Stimulated activated CD4-positive, alpha-beta T cell treated with anti-CD3 and anti-CD28 coated beads, Interleukin-2, amount 100 ng/mL, for 4 hours (primary cell): ENCODE data around the gene TMEM174.
"Not testable (repeated sequence)": the region's sequence is repeated elsewhere in the genome, so short reads cannot be mapped to it uniquely, and the experiment has no call there.

Experiments
- DNase-seq: peaks from one replicate; pipeline ENCODE4 v3.0.0-alpha.2; 2020; ENCODE audit warnings: low read depth

Gene TMEM174

DNA sequence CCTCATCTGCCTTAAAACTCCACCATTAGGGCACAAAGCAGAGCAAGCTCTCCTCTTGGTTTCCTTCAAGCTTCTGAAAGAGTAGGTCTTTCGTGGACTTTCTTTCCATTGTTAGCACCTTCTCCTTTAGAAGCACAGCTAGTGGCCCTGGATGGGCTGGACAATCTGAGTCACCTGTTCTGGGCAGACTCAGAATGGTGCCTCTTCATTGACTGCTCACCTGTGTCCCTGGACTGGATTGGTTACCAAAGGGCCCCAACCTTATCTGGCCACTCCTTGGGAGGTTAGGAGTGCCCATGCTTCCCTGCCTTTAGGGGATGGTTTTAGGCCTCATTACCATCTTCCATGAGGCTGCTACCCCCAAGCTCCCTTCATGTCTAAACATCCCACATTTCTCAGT, 23.2 kb downstream of the TMEM174 start:
- DNase-seq, result no peak

DNA sequence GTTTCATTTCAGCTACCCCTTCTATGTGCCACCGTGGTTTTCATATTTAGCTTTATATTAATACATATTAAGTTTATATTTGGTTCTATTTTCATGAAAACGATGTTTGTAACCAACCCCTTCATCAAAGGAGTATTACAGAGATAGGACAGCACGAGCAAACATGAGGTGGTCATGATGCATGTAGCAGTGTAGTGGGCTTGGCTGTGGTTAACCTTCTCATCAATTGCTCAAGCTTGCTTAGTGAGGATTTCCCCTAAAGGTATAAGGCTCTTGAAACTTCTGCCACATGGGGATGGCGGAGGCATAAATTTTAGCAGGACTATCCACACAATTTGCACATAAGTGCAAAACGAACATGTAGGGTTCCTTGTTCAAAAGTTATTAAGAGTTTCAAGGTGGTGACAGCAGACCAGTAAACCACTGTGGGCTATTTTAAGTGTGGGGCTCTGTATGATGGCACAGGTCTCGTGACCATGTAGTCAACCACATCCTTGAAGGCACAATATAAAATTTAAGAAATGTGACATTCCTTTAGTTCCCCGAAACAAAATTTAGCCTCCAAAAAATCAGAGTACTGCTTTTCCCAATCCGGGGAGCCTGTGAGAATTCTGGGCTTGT, 24.8 kb downstream of the TMEM174 start:
- DNase-seq, result no peak

DNA sequence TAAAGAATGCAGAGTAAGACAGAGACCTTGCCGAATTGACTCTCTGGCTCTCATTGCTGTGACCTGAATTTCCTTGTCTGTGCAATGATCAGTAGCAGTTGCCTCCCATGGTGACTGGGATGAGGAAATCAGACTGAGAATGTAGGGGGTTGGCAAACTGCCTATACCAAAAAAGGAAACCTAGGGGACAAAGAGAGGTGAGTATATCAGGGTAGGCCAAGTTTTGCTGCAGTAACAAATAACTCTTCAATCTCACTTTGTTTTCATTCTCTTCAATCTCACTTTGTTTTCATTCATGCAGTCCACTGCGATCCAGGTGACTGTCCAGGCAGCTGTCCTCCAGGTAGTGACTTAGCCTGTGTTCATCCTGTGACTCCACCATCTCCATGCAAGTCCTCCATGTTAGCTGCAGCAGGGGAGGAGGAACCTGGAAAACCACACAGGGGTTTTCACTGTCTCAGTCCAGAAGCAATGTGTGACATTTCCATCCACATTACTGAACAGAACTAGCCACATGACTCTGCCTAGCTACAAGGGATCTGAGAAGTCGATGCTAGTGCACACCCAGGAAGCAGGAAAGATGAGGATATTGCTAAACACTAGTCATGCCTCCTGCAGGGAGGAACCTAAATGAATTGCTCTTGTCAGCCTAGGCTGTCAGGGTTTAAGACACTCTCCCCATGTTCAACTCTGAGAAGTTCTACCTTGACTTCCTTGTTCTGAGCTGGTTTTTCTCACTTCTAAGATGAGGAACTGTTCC, 26.0 kb downstream of the TMEM174 start:
- DNase-seq, result no peak

DNA sequence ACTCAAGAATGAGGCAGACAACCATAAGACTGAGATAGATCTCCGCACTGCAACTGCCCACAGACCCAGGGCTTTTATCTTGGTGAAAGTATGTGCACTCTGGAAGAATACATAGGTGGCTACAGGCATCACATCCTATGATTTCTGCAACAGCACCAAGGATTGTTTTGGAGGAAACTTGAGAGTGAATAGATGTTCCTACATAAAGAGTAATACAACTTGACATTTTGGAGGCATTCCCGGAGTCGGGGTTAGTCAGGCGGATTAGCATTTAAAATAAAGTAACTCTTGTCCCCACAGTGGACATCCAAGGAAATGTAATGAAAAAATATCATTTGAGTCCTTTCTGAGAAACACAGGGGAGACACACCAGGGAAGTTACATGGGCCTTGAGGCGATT, 26.7 kb downstream of the TMEM174 start:
- no peak for DNase-seq

DNA sequence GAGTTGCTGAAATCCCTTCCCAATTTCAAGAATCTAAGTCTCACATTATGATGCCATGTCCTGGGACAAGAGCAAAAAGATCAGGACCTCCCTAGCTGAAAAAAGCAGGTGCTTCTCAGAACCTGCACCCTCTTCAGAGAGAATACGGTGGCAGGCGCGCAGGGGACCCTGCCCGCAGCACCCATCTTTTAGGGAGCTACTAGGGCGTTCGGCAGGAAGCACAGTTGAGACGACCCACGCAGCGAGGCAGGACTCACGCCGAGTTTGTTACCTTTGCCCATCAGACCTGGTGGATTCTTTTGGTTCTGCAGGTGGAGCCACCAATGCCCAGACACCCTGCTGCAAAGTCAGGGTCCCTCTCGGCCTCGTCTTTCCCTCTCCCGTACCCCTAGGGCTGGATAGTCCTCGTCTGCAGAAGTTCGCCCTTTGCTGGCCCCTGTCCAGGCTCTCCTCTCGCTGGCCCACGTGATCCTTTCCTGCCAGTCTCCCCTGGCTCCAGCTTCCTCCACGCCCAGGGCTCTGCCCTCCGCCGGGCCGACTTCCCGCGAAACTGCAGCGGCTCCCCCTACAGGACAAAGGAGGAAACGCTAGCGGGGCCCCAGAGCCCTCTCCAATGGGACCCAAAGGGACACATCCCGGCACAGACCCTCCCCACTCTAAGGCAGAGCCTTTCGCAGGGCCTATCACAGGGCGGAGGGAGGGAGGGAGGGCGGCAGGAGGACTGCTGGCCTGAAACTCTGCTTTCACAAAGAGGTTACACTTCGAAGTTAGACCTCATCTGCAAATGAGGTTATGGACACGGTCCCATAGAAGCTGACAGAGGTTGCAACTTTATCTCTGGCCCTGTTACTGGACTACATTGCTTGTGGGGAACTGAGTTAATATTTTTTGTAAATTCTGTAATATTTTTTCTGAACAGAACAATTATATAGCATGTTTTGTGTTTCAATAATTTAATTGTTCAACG, 28.8 kb downstream of the TMEM174 start:
- DNase-seq, result peak; percentile 42

DNA sequence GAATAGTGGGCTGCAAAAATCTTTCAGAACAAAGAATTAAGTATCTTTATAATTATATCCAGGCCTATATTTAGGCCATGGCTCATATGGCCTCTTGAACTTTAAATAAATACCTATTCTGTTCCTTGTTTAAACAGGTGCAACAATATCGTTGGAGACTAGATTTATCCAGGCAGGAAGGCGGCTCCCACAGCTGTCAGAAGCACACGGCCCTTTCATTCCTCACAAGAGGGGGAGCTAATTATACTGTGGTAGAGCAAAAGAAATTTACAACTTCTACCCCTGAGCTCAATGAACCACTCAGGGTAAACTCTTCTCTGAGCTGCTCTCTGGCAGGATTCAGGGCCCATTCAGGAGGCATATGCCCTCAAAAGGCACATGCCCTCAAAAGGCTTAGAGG, 31.3 kb downstream of the TMEM174 start:
- DNase-seq, result no peak

DNA sequence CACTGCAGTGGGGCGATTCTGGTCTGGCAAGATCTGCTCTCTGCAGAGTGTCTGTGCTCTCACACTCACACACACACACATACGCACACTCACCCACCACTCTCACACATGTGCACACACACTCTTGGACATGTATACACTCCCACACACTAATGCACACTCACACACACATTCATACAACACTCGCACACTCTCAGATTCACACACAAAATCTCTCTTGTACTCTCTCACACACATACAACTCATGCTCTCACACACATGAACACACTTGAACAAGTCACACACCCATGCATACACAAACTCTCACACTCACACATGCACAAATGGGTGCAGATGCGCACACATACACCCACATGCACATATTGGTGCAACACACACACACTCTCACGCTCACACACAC, 31.7 kb downstream of the TMEM174 start:
- no peak for DNase-seq

DNA sequence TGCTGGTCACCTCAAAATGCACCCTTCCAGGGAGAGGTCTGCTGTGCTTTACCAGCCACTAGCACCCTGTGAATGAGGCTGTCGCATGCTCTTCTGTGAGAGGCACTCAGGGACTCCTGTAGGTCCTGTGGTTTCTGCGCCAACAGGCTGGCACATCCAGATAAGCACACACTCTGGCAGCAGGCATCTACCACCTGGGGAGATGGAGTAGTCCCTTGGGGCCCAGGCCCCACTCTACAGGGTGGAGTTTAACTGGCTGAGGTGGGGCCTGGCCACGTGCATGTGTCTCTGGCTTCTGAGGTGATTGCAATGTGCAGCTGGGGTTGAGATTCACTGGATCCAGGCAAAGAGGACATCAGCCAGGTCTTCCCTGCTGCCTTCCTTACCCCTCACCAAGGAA, 32.3 kb downstream of the TMEM174 start:
- DNase-seq, result no peak

DNA sequence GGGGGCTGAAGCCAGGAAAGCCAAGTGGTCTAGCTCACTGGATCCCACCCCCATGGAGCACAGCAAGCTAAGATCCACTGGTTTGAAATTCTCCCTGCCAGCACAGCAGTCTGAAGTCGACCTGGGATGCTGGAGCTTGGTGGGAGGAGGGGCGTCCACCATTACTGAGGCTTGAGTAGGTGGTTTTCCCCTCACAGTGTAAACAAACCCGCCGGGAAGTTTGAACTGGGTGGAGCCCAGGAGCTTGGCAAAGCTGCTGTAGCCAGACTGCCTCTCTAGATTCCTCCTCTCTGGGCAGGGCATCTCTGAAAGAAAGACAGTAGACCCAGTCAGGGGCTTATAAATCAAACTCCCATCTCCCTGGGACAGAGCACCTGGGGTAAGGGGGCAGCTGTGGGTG, 34.2 kb downstream of the TMEM174 start:
- not testable (repeated sequence) for DNase-seq

DNA sequence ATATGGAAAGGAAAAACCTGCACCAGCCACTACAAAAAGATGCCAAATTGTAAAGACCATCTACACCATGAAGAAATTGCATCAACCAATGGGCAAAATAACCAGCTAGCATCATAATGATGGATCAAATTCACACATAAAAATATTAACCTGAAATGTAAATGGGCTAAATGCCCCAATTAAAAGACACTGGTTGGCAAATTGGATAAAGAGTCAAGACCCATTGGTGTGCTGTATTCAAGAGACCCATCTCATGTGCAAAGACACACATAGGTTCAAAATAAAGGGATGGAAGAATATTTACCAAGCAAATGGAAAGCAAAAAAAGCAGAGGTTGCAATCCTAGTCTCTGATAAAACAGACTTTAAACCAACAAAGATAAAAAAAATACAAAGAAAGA, 36.1 kb downstream of the TMEM174 start:
- DNase-seq, result not testable (repeated sequence)

DNA sequence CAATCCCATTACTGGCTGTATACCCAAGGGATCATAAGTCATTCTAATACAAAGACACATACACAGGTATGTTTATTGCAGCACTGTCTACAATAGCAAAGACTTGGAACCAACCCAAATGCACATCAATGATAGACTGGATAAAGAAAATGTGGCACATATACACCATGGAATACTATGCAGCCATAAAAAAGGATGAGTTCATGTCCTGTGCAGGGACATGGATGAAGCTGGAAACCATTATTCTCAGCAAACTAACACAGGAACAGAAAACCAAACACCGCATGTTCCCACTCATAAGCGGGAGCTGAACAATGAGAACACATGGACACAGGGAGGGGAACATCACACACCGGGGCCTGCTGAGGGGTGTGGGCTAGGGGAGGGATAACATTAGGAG, 39.7 kb downstream of the TMEM174 start:
- not testable (repeated sequence) for DNase-seq

DNA sequence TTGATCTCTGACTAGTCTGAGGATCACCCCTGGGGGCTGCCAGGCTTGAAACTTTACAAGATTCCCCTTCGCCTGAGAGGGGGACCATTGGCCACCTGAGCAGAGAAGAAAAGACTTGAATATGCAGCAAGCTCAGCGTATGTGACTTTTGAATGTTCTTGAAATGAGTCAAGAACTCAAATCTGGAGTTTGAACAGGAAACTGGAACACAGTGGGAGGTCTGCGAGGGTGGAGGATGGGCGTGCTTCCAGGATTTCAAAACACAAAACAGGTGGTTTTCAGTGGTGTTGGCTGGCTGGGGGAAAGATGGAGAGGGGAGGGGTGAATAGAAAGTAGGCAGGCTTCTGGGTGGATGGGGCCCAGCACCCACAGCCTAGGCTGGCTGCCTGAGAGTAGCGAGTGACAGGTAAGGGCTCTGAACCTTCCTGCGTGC, 40.6 kb downstream of the TMEM174 start:
- DNase-seq, result no peak

DNA sequence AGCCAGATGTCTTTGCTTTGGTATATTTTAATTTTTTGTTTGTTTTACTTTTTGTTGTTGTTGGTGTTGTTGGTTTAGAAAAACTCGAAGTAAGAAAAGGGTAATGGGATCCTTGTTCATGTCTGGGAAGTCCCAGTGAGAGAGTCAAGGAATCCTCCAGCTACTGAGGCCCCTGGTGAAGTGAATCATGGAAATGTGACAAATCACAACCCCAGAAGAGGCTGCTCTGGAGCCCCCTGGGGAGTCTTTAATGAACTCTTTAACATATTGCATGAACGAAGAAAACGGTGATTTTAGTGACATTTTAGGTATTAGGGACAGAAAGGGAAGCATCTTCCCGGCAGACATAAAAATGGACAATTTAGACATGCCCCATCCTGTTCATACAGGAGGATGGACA, 41.3 kb downstream of the TMEM174 start:
- no peak for DNase-seq

DNA sequence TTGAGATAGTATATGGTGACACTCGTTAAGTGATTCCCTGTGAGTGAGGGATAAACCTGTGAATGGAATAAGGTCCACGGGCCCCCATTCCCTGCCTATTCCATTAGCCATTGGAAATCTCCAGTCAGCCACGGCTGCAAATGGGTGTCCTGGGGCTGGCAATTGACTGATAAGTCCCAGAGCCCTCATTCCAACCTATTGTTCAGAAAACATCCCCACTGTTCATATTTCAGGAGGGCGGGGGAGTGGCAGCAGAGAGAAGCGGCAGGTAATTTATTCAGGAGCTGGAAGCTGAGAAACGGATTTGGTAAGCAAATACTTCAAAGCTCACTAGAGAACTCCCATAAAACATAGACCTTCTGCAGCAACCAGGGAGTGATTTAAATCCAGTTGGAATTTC, 42.0 kb downstream of the TMEM174 start:
- DNase-seq, result no peak

DNA sequence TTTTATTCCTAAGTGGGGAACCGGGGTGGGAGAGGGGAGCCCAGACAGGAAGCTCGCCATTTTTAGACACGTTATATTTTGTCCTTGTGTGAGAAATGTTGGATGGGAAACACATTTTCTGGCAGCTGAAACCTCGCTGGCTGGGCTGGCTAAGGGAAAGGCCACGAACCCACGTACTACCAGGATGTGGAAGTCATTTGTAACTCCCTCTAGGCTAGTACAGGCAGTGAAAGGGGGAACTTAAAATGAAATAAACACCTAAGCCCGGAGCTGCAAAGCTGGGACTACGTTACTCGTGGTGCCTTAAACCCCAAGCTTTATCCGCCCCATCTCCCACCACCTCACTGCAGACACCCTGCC, 42.5 kb downstream of the TMEM174 start:
- DNase-seq, result no peak

DNA sequence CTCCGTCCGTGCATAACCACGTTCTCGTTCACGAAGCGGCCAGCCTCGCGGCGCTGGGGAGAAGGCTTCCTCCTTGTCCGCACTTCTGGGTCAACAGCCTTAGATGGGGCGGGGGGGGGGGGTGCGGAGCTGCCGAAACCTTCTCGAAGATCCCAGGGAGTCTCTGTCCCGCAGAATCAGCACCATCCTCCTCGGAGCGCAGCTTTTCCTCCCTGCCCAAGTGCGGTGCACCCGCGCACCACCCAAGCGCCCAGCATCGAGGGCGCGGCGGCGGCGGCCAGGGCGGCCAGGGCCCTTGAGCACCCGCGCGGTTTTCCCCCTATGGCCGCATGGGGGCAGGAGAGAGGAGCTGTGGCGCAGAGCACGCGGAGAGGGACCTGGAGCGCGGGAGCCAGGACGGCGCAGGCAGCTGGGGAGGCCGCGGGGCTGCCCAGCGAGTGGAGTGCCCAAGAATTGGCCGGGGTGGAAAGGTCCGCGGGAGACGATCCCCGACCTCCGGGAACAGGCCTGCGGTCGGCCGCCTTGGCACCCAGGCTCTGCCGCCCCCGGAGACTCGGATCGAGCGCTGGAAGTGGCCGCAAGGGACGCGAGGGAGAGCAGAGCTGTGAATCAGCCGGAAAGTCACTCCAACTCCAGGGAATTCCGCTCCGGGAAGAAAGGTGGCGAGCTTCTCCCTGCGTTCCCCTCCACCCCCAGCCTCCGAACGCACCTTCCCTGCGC, 43.1 kb downstream of the TMEM174 start:
- DNase-seq, result peak; percentile 30

DNA sequence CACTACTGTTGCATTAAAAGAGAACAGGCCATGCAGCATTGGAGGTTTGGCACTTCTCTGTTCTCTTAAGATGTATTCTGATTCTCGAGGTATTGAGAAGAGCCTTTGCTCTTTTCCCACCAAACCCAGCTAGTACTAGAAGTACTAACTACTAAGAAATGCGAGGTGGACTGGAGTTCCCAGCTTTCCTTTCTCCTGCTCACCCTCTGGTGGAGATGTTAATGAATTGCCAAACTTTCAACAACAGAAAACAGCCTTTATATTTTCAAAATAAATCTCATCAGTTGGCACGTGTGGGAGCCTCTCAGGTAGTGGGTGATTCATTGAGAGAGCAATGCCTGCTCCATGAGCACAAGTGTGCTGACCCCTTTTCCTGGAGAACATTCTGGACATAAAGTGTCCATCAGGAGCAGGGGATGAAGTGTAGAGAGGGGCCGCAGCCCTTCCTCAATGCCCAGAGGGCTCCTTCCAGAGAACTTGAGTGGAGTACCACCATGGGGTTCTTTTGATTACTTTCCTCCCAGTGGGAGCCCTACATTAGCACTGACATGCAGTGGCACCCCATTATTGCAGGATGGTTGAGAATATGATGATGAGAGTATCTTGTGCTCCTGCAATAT, 45.7 kb downstream of the TMEM174 start:
- DNase-seq, result no peak

DNA sequence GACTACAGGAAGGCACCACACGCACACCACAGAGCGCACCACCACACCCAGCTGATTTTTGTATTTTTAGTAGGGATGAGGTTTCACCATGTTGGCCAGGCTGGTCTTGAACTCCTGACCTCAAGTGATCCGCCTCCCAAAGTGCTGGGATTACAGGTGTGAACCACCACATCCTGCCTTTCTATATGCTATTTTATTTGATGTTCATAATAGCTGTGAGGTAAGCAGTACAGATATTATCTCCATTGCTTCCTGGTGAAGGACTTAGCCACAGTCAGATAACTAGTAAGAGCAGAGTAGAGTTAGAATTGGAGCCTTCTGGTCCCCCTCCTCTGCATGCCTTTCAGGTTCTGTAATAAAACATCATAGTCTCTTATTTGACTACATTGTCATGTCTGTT, 46.3 kb downstream of the TMEM174 start:
- not testable (repeated sequence) for DNase-seq

DNA sequence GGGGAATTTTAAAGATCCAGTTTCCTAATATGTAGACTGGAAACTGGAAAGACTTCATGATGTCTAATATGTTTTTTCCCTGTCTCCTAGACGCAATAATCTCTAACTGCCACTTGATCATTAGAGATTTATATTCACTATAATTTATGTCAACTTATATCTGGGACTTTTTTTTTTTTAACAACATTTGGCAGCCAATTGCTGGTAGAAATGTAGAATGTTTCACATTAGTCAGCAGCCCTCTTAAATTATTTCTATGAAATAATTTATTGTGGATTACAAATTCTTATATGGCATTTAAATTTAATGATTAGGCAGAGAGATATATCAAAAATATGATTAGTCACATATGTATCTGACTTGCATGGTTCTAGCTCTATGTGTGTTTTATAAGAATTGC, 48.2 kb downstream of the TMEM174 start:
- DNase-seq, result no peak

DNA sequence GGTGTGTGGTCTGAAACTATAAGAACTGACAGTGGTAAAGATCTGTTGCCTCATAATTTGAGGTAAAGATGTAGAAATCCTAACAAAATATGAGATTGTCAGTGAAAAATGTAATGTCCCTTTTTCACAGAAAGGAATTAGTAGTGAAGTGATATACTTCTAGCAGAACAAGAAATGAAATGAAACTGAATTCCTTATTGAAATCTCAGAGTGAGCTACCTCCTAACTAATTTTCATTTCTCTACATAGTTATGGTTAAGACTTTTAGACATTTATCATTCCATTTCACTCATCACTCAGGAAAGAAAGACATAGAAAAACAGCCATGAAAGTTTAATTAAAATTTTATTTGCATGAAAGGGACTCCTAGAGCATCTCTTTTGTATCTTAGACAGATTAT, 48.7 kb downstream of the TMEM174 start:
- DNase-seq, result no peak

DNA sequence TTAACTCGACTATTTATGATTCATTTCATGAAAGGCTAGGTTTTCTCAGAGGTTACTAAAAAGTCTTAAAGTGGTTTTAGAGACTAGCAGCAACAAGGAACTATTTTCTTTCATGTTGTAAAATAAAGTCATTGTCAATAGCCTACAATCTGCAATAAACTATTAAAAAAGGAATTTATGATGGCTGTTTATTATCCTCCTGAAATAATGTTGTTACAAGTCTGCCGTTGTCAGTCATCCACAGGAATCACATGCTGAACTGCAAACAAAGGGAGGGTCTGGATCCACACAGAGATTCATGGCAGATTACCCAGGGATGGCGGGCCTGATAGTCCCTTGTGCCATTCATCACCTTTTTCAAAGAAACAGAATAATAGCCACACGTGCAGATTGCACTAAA, 49.2 kb downstream of the TMEM174 start:
- DNase-seq, result no peak
